GM21367 (cell line): ENCODE measurements around the gene MIGA2.
A peak's percentile ranks its signal among the peaks of the same experiment; 100 is the strongest.

ENCODE experiments used
- ATAC-seq: cut with Tn5 transposase; IDR thresholded peaks from one replicate; pipeline ENCODE4 v1.9.1; 2021; ENCODE audit not compliant: unreplicated experiment

Gene MIGA2

DNA sequence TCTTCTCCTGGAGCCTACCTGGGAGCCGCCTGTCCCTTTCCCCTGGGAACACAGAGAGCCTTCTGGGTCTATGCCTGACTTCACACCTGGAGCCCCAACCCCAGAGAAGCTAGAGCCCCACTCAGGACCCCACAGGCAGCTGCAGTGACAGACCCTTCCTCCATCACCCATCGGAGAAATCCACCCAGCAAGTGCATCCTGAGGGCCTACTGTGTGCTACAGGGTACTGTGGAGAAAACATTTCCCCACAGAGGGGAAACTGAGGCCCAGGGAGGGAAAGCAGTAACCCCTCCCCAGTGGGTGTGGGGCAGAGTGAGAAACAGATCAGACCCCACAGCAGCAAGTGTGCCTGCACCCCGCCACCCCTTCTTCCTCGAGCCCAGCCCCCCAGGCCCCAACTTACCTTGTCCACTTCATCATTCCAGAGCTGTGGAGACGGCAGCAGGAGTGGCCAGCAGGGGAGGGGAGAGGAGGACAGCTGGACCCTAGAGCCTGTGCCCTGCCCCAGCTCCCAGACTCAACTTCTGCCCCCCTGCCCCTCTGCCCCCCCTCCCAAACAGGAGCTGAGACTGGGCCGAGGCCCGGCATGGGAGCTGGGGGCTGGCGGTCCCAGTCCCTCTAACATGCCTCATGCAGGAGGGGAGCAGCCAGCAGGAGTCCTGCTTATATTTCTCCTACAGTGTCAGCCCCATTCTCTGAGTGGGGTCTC, 26.0 kb upstream of the MIGA2 start:
- ATAC-seq, result no peak

DNA sequence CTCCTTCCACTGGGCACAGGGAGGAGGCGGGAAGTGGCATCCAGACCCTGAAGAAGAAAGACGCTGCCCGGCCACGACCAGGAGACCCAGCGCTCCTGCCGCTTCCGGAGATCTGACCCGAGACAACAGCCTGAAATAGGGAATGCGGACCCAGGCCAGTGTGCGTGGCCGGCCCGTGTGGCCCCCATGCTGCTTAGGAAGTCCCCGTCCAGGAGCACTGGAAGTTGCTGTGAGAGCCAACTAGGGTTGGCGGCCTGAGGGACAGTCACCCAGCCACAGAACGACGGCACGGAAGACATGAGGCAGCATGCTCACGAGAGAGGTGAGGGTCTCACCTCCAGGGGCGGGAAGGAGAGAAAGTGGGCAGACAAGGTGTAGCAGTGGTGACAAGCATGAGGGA, 25.3 kb upstream of the MIGA2 start:
- ATAC-seq, result no peak

- no peak for ATAC-seq
Measured at GRCh38 chr9:129011761-129012181, 24.7 kb upstream of the MIGA2 start.

DNA sequence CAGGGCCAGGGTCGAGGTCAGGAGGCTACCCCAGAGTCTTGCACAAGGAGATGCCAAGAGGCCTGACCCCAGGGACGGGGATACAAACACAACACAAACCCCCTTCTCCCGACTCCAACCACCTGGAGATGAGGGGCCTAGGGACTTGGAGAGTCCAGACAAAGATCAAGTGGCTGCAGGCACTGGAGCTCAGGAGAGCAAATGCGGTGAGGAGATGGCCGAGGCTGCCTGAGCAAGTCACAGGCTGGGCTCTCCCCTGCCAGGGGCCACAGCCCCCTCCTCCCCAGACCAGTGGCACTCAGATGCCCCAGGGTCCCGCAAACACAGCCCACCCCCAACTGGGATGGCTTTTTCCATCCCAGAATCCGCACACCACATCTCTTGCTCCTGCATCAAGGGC, 24.1 kb upstream of the MIGA2 start:
- no peak for ATAC-seq

- ATAC-seq, result no peak
Measured at GRCh38 chr9:129012893-129013448, 23.5 kb upstream of the MIGA2 start.

- no peak for ATAC-seq
Measured at GRCh38 chr9:129013674-129014073, 22.8 kb upstream of the MIGA2 start.

GRCh38 chr9:129014124-129014523, 22.3 kb upstream of the MIGA2 start:
- ATAC-seq, result no peak

- no peak for ATAC-seq
Measured at GRCh38 chr9:129014608-129015007, 21.8 kb upstream of the MIGA2 start.

DNA sequence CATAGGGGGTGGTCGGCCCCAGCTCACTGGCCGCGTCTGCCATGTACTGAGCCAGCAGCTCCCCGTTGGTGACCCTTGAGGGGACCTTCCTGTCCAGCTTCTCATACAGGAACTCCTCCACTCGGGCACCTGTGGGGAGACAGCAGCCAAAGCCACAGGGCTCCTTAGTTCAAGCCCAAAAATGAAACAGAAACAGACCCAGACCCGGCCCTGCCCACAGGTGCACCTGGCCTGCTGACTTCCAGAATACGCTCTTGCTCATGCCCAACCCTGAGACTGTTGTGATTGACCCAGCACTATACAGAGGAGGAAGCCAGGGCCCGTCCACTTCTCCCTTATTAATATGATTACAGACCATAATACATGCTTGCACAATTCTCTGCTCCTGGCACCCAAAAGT, 15.3 kb upstream of the MIGA2 start:
- peak; percentile 63 for ATAC-seq

- ATAC-seq, result no peak
Measured at GRCh38 chr9:129022037-129022436, 14.4 kb upstream of the MIGA2 start.

DNA sequence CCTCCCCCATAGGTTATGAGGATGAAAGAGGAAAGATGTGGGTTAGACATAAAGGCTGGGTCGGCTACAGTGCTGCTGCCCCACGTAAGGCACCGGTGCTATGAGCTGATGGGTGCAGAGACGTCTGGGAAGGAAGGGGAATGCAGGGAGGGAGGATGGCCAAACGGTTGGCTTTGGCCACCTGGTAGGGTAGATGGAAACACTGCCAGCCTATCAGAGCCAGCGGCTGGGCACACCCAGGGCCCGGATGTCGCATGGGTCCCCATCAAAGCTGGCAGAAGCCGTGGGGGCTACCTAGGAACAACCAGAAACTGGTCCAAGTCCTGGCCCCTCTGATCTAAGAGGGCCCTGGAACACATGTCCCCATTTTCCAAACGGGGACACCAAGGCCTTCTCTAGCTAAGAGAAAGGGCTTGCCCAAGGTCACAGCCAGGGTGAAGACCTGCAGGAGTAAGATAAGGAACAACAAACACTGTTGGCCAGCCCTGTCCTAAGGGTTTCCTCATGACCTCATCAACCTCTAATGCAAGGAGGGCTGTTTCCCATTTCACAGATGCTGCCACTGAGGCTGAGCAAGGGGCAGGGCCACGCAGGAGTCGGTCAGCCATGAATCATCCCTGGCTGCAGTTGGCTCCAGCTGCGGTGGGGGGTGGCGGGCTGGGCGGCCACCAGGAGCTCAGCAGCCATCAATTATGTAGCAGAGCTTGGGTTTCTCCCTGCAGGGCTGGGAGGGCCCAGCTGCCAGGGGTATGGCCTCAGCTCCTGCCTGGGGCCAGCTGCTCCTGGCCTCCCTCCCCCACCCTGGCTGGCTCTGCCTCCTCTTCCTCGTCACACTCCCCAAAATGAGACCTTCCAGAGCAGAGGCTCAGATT, 13.2 kb upstream of the MIGA2 start:
- no peak for ATAC-seq

DNA sequence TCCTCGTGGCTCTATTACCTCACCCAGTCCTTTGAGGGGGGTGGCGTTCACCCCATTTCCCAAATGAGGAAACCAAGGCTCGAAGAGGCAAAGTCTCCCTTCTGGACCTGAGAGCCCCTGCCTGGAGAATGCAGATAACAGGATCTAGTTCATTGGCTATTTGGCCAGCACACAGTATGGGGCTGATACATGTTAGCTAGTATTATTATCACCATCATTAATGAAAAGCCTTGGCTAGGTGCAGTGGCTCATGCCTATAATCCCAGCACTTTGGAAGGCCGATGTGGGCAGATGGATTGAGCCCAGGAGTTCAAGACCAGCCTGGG, 12.6 kb upstream of the MIGA2 start:
- no peak for ATAC-seq

GRCh38 chr9:129026442-129027223, 9.8 kb upstream of the MIGA2 start:
- no peak for ATAC-seq

GRCh38 chr9:129027224-129027684, 9.2 kb upstream of the MIGA2 start:
- no peak for ATAC-seq

- ATAC-seq, result peak; percentile 32
Measured at GRCh38 chr9:129027685-129028191, 8.7 kb upstream of the MIGA2 start.

DNA sequence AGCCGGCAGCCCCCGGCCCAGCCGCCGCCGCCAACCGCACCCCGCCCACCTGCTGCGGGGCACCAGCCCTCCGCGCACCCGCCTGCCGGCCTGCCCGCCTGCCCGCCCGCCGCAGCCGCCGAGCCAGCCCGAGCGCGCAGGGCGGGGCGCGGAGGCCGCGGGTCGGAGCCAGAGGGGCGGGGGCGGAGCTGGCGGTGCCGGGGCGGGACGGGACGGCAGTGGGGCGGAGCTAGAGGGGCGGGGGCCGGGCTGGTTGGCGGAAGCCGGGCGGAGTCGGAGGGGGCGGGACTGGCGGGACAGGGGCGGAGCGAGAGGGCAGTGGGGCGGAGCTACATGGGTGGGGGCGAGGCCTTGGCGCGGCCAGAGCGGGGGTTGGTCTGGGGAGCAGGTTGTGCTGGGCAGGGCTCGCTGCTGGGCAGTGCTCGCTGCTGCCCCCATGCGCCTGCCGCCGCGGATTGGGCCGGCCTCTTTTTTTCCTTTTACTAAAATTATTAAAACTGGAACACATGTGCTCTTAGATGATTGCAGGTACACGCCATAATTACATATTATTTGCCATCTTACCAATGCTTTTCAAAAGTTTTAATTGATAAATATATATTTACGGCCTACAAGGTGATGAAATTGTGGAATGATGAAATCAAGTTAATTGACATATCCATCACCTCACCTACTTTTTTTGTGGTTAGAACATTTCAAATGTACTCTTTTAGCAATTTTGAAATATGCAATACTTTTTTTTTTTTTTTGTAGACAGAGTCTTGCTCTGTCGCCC, 8.0 kb upstream of the MIGA2 start, which contains the start of gene SH3GLB2:
Gene SH3GLB2 (minus strand): TSS at position 140 of the 775 bp plus-strand sequence. CDS start 177 bp downstream, outside the sequence.
- peak; percentile 54 for ATAC-seq

GRCh38 chr9:129030191-129030590, 6.2 kb upstream of the MIGA2 start:
- ATAC-seq, result no peak

DNA sequence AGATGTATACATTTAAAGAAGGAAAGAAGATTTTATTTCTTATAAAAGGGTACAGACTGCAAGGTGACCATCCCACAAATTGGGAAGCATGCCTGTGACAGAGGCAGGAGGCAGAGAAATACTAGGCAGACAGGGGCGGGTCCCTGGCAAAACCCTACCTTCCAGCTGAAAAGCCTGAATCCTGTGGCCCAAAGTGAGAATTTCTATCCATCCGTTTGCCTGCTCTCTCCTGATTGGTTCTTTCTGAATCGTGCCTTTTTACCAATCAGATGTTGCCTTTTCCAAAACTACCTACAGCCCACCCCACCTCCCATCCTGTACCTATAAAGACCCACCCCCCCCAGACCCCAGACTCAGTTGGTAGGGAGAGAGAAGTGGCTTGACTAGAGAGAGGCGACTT, 4.9 kb upstream of the MIGA2 start:
- no peak for ATAC-seq

GRCh38 chr9:129032541-129033159, 3.8 kb upstream of the MIGA2 start:
- ATAC-seq, result no peak

GRCh38 chr9:129033216-129033615, 3.2 kb upstream of the MIGA2 start:
- no peak for ATAC-seq
